ENCODE data around the gene MBOAT1. TPM values are rescaled to one million over a fixed set of nuclear protein-coding genes. Genes with fewer than 3 reads are reported as not detected.

MBOAT1 gene
- total RNA-seq, 1 donor from 2014 or later, result 1.1 TPM

DNA sequence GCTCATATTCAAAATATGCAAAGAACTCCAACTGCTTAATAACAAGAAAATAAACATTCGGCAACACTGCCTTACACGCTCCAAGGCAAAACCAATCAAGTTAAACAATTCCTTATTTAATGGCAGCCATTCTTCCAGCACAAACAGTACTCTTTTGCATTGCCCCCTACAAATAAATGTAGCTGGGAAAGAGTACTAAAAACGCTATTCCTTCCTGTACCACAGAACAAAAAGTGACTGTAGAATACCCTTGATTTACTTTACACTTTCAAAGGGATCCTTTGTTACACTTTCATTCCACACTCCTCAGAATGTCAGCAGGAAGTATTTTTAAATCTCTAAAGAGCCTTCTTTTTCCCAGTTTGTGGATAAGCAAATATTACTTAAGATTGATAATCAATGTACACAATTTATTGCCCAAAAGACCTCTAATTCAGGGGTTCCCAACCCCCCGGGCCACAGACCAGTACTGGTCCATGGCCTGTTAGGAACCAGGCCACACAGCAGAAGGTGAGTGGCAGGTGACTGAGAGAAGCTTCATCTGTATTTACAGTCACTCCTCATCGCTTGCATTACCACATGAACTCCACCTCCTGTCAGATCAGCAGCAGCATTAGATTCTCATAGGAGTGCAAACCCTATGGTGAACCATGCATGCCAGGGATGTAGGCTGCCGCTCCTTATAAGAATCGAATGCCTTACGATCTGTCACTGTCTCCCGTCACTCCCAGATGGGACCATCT lies 51.6 kb downstream of the MBOAT1 start:
- DNase-seq (ENCODE audit: low spot score), result no peak
- Mint-ChIP-seq H3K27ac (ENCODE audit: unreplicated experiment) (no peak overlapping the region), H3K4me3 (ENCODE audit: unreplicated experiment) (no peak overlapping the region), H3K27me3 (ENCODE audit: low read depth) (no peaks in the 10 kb centered on the region), H3K4me1 (ENCODE audit: low read depth) (peaks cover 8% of the 10 kb centered on the region), H3K36me3 (ENCODE audit: low read depth) (no peaks in the 10 kb centered on the region), H3K9me3 (ENCODE audit: low read depth) (no peaks in the 10 kb centered on the region)
- TF ChIP-seq CTCF (IDR thresholded peaks at IDR 0.05), result no peak

- no peak for DNase-seq (ENCODE audit: low spot score)
- no peaks in the 10 kb centered on the region for H3K27me3 Mint-ChIP-seq (ENCODE audit: low read depth)
- H3K36me3 Mint-ChIP-seq (ENCODE audit: low read depth), result no peaks in the 10 kb centered on the region
- peaks cover 8% of the 10 kb centered on the region for H3K4me1 Mint-ChIP-seq (ENCODE audit: low read depth)
- no peaks in the 10 kb centered on the region for H3K9me3 Mint-ChIP-seq (ENCODE audit: low read depth)
- TF ChIP-seq CTCF (IDR thresholded peaks at IDR 0.05), result no peak
- no peak overlapping the region for H3K4me3 Mint-ChIP-seq (ENCODE audit: unreplicated experiment)
- H3K27ac Mint-ChIP-seq (ENCODE audit: unreplicated experiment), result no peak overlapping the region
Observed at GRCh38 chr6:20159781-20160540, 52.3 kb downstream of the MBOAT1 start.

GRCh38 chr6:20159098-20159497 lies 53.2 kb downstream of the MBOAT1 start:
- no peaks in the 10 kb centered on the region for H3K27me3 Mint-ChIP-seq (ENCODE audit: low read depth)
- no peaks in the 10 kb centered on the region for H3K9me3 Mint-ChIP-seq (ENCODE audit: low read depth)
- DNase-seq (ENCODE audit: low spot score), result no peak
- H3K4me3 Mint-ChIP-seq (ENCODE audit: unreplicated experiment), result no peak overlapping the region
- H3K4me1 Mint-ChIP-seq (ENCODE audit: low read depth), result peaks cover 8% of the 10 kb centered on the region
- no peak overlapping the region for H3K27ac Mint-ChIP-seq (ENCODE audit: unreplicated experiment)
- no peaks in the 10 kb centered on the region for H3K36me3 Mint-ChIP-seq (ENCODE audit: low read depth)
- TF ChIP-seq CTCF (IDR thresholded peaks at IDR 0.05), result no peak

GRCh38 chr6:20158676-20159075 lies 53.6 kb downstream of the MBOAT1 start:
- Mint-ChIP-seq H3K4me3 (ENCODE audit: unreplicated experiment) (no peak overlapping the region), H3K4me1 (ENCODE audit: low read depth) (peaks cover 8% of the 10 kb centered on the region), H3K9me3 (ENCODE audit: low read depth) (no peaks in the 10 kb centered on the region), H3K36me3 (ENCODE audit: low read depth) (no peaks in the 10 kb centered on the region), H3K27me3 (ENCODE audit: low read depth) (no peaks in the 10 kb centered on the region), H3K27ac (ENCODE audit: unreplicated experiment) (no peak overlapping the region)
- no peak for TF ChIP-seq CTCF (IDR thresholded peaks at IDR 0.05)
- DNase-seq (ENCODE audit: low spot score), result no peak

- H3K27ac Mint-ChIP-seq (ENCODE audit: unreplicated experiment), result no peak overlapping the region
- H3K9me3 Mint-ChIP-seq (ENCODE audit: low read depth), result no peaks in the 10 kb centered on the region
- H3K4me3 Mint-ChIP-seq (ENCODE audit: unreplicated experiment), result no peak overlapping the region
- DNase-seq (ENCODE audit: low spot score), result no peak
- no peaks in the 10 kb centered on the region for H3K36me3 Mint-ChIP-seq (ENCODE audit: low read depth)
- peaks cover 8% of the 10 kb centered on the region for H3K4me1 Mint-ChIP-seq (ENCODE audit: low read depth)
- no peak for TF ChIP-seq CTCF (IDR thresholded peaks at IDR 0.05)
- no peaks in the 10 kb centered on the region for H3K27me3 Mint-ChIP-seq (ENCODE audit: low read depth)
Observed at GRCh38 chr6:20156824-20157223, 55.4 kb downstream of the MBOAT1 start.
